Fibroblast of the conjunctiva (primary cell): Measurements from ENCODE around the gene GPATCH1.

ENCODE experiments used
- DNase-seq: peaks from one replicate; pipeline ENCODE4 v3.0.0-alpha.2; 2010; ENCODE audit warnings: low read depth

GPATCH1 gene

GRCh38 chr19:33064458-33064791 is 16.6 kb upstream of the GPATCH1 start:
- DNase-seq = no peak

GRCh38 chr19:33064792-33065550 is 16.0 kb upstream of the GPATCH1 start, which contains the start of gene RHPN2:
Gene RHPN2, minus strand, starts transcription at chr19:33064888. Its CDS starts 36 bp downstream, at chr19:33064852.
- peak; percentile 36 for DNase-seq

DNA sequence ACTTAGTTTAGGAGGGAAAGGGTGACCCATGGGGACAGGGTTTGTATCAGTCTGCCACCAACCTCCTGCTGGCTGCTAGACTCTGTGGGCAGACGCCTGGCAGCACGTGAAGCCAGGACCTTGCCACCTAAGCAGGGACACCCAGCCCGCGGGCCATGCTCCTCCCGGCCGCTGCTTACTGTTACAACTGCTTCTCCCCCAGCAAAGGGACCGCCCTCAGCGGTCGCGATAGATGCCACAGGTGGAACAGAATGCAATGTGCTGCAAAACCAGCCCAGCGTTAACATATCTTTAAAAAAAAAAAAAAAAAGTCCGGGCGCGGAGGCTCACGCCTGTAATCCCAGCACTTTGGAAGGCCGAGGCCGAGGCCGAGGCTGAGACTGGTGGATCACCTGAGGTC is 14.4 kb upstream of the GPATCH1 start:
- no peak for DNase-seq

- no peak for DNase-seq
Measured at GRCh38 chr19:33067121-33067520, 13.9 kb upstream of the GPATCH1 start.

GRCh38 chr19:33071887-33072286 is 9.1 kb upstream of the GPATCH1 start:
- no peak for DNase-seq

GRCh38 chr19:33075519-33075918 is 5.5 kb upstream of the GPATCH1 start:
- no peak for DNase-seq

GRCh38 chr19:33085570-33086128 is 4.7 kb downstream of the GPATCH1 start:
- DNase-seq = no peak

GRCh38 chr19:33086955-33087354 is 6.0 kb downstream of the GPATCH1 start:
- DNase-seq = no peak

GRCh38 chr19:33089010-33089409 is 8.0 kb downstream of the GPATCH1 start:
- DNase-seq = no peak

DNA sequence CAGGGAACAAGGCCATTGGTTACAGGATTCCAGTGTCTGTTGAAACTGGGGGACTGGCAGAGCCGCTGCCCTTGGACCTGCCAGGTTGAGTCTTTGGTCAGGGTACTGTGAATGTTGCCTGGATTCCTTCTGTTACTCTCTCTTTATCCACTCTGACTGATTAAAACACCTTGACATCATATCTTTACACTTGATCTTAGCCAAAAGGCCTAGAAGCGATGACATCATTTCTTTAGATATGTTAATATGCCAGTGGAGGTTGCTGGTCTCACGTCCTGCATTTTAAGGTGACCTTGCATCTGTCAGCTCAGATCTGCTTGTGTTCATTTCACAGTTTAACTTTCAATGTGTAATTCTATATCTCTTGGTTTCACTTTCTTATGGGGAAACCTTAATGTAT is 9.2 kb downstream of the GPATCH1 start:
- DNase-seq = no peak

- DNase-seq = no peak
Measured at GRCh38 chr19:33093420-33094210, 12.6 kb downstream of the GPATCH1 start.

DNA sequence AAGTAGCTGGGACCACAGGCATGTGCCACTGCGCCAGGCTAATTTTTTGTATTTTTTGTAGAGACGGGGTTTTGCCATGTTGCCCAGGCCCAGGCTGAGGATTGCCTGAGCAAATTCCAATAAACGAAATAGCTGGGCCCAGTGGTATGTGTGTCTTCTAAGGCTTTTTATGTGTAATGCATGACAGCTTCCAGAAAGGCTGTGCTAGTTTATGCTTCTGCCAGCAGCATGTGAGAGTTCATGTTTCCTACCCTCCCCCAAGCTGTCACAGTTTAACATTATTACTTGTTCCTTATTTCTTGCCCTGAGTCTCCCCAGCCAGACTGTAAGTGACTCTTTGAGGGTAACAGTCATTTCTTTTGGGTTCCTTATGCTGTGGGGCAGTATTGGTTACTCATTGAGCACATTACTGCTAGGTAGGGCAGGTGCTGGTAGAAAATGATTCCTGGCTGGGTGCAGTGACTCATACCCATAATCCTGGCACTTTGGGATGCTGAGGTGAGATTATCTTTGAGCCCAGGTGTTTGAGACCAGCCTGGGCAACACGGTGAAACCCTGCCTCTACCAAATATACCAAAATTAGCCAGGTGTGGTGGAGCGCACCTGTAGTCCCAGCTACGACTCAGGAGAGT is 13.6 kb downstream of the GPATCH1 start:
- no peak for DNase-seq

DNA sequence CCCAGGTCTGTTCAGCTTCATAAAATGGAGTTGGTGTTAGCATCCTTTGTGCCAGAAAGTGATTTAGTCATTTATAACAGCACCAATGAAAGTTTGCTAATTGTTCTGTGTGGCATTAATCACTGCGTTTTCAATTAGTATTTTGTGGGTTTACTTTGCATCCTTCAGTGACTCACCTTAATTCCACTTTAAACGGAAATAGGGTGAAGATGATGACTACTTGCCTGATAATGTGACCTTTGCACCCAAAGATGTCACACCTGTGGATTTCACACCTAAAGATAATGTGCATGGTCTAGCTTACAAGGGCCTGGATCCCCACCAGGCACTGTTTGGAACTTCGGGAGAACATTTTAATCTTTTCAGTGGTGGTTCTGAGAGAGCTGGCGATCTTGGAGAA is 15.0 kb downstream of the GPATCH1 start:
- no peak for DNase-seq

- DNase-seq = no peak
Measured at GRCh38 chr19:33098055-33098534, 17.1 kb downstream of the GPATCH1 start.

GRCh38 chr19:33100894-33101644 is 20.1 kb downstream of the GPATCH1 start:
- no peak for DNase-seq

- DNase-seq = no peak
Measured at GRCh38 chr19:33102893-33103292, 21.9 kb downstream of the GPATCH1 start.

DNA sequence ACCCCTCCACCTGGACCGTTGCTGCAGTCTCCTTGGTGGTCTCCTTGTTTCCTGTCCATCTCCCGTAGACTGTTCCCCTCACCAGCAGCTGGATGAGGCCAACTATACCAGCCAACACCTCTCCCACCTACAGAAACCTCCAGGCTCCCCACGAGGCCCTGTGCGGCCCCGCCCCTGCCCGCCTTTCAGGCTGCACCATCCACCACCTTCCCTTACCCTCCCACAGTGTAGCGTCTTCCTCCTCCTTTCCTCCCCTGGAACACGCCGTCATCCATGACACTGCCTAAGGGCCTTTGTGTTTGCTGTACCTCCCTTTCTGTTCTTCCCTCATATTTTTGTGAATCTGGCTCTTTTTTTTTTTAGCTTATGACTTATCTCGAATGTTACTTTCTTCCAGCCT is 27.2 kb downstream of the GPATCH1 start:
- no peak for DNase-seq

DNA sequence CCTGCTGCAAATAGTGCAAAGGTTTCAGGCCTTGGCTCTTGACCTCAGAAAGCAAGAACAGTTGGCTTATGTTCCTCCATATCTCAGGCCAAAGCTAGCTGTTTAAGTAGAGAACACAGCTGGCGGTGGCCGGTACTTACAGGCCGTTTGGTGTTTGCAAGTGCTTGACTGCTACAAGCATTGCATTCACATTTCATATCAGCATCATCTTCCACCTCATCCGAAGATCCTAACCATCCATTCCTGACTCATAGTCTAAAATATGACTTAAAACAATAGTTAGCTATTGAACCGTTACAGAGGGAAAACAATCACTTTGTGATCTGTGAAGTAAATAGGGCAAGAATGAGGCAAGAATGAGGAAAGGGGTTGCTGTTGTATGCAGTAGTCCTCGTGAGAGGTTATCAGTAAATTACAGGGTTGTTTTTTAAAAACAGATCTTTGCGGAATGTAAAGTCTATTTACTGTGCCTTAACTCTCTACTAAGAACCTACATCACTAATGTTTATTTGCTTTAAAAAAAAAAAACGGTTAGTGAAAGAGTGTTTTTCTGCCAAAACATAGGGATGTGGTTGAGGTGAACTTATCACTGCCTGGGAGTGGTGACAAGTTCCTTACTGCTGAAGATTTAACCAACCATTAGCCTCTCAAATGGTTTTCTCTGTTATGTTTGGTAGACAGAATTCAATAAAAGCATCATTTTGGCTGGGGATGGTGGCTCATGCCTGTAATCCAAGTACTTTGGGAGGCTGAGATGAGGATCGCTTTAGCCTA is 29.3 kb downstream of the GPATCH1 start:
- DNase-seq = no peak

GRCh38 chr19:33111587-33111986 is 30.6 kb downstream of the GPATCH1 start:
- no peak for DNase-seq

GRCh38 chr19:33114312-33114711 is 33.3 kb downstream of the GPATCH1 start:
- DNase-seq = no peak

DNA sequence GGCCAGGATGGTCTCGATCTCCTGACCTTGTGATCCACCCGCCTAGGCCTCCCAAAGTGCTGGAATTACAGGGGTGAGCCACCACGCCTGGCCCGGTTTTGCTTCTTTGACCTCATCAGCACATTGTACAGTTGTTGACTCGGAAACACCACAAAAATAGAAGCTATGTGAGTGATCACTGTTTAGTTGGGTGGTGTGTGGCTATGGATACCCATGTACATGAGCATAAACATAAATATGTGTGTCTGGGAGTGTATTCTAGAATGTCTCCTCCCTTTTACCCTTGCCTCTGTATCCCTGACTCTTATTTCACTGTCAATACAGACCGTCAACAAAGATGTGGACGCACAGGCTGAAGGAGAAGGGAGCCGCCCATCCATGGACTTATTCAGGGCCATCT is 36.5 kb downstream of the GPATCH1 start:
- DNase-seq = no peak
